Measurements from ENCODE around the gene RIC1. TPM values are rescaled to one million over a fixed set of nuclear protein-coding genes. Genes with fewer than 3 reads are reported as not detected.

The RIC1 gene
- total and polyA plus RNA-seq, 2 of the 8 experiments (the other 6 are each of a cell fraction or from before 2014, with no cell fraction given) = 10.7 to 24.5 TPM

DNA sequence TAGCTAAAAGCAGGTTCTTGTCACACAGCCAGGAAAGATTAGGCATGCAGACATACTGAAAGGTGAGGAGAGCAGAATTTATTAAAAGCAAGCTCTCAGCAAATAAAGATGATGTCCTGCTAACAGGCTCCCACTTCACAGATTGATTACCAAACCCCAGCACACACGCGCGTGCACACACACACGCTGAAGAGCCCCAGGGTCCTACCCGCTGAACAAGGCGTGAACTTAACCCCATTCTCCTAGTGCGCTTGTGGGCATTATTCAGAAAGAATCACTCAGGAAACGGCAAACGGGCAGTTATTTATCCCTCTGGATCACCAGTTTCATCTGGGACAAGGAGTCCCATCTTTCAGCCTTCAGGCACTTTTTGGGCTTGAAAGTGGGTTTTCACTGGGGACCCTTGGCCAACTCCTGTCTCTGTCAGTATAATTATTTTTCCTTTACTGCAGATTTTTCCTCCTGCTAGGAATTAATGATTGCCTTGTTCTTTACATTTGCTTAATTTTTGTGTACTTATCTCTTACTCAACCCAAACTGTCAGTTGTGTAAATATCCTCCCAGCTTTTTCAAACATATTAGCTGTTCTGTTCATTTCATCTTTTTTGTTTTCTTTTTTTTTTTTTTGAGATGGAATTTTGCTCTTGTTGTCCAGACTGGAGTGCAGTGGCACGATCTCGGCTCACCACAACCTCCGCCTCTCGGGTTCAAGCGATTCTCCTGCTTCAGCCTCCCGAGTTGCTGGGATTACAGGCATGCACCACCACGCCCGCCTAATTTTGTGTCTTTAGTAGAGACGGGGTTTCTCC lies 92.6 kb downstream of the RIC1 start:
- Histone ChIP-seq H2AK5ac (ENCODE audit: low read depth, low read length) (no peak overlapping the region), H4K20me1 (replicated peaks in 1 of 2; ENCODE audit: control insufficient read depth in 1 of 2, insufficient read depth in 2 of 2, low read length in 2 of 2) (no peaks in the 10 kb centered on the region), H4K8ac (ENCODE audit: extremely low read depth, insufficient read depth, low read length) (peak overlapping the region; percentile 4; the same call in 1 of the 2 replicates), H3K23me2 (ENCODE audit: low read depth, low read length) (no peaks in the 10 kb centered on the region; the same call in 1 of the 2 replicates), H3K9me3 (ENCODE audit: insufficient read depth in 2 of 2, low read depth in 1 of 2, low read length in 1 of 2) (no peaks in the 10 kb centered on the region), H3K9ac (replicated peaks in 1 of 4; ENCODE audit: extremely low read depth in 1 of 4, low read depth in 3 of 4, low read length in 3 of 4) (no peak overlapping the region), H3K79me2 (ENCODE audit: control insufficient read depth in 1 of 2, insufficient read depth in 2 of 2, low read length in 2 of 2) (no peaks in the 10 kb centered on the region), H4K5ac (ENCODE audit: insufficient read length, low read depth, low read length) (no peak overlapping the region), H3K4me3 (ENCODE audit: extremely low read depth in 1 of 4, insufficient read depth in 2 of 4, low read depth in 3 of 4, low read length in 4 of 4) (no peak overlapping the region), H3K4me2 (ENCODE audit: insufficient read depth in 1 of 2, low read depth in 2 of 2, low read length in 2 of 2) (no peak overlapping the region), H3K14ac (ENCODE audit: insufficient read length) (no peak overlapping the region), H2BK120ac (replicated peaks; ENCODE audit: low read depth, low read length) (no peak overlapping the region), H3K27ac (ENCODE audit: low read depth, low read length) (no peak overlapping the region), H2AFZ (ENCODE audit: low read length) (no peak overlapping the region), H3K4ac (replicated peaks; ENCODE audit: insufficient read length, low read depth, low read length) (no peak overlapping the region), H3K56ac (replicated peaks; ENCODE audit: insufficient read length, low read depth, low read length) (no peak overlapping the region), H4K91ac (replicated peaks; ENCODE audit: insufficient read length, low read length) (no peak overlapping the region), H2BK12ac (ENCODE audit: low read depth, low read length) (no peak overlapping the region), H3K79me1 (ENCODE audit: low read depth, low read length) (no peaks in the 10 kb centered on the region), H3K36me3 (ENCODE audit: control insufficient read depth in 2 of 4, insufficient read depth in 4 of 4, low read length in 3 of 4) (peaks cover 0 to 15% (median 3%) of the 10 kb centered on the region in 4 experiments; a peak in 4 of 8 replicates), H3K18ac (ENCODE audit: extremely low read depth, low read length) (no peak overlapping the region), H3K4me1 (replicated peaks in 1 of 4; ENCODE audit: control insufficient read depth in 3 of 4, insufficient read depth in 4 of 4, low read length in 3 of 4) (no peaks in the 10 kb centered on the region), H3K27me3 (replicated peaks in 1 of 4; ENCODE audit: control insufficient read depth in 3 of 4, extremely low read depth in 1 of 4, insufficient read depth in 3 of 4, low read length in 3 of 4) (no peaks in the 10 kb centered on the region), H3K23ac (ENCODE audit: insufficient read length) (no peak overlapping the region), H2BK20ac (ENCODE audit: low read length) (no peak overlapping the region), H2BK15ac (ENCODE audit: low read length) (no peak overlapping the region), H2BK5ac (ENCODE audit: low read depth, low read length) (no peak overlapping the region)
- no peak for DNase-seq (ENCODE audit: low read depth in 1 of 2, low spot score in 2 of 2)
- WGBS, 2 experiments (ENCODE audit: extremely low coverage in 1 of 2, insufficient coverage in 1 of 2, insufficient read length in 1 of 2, insufficient replicate concordance in 2 of 2, low coverage in 1 of 2, low lambda C conversion rate in 2 of 2, missing lambda C conversion rate in 1 of 2) = 95% methylated on average over 13 of the region's 18 CpGs; no CpG with 5 or more reads in 1 of the 2 experiments
- TF ChIP-seq, protein P1, sequence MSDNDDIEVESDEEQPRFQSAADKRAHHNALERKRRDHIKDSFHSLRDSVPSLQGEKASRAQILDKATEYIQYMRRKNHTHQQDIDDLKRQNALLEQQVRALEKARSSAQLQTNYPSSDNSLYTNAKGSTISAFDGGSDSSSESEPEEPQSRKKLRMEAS (IDR thresholded peaks at IDR 0.05) = no peak
- no peak for TF ChIP-seq SIN3A (conservative IDR thresholded peaks at IDR 0.05 in 1 of 2, IDR thresholded peaks at IDR 0.05 in 1 of 2; ENCODE audit: low read depth in 1 of 2, low read length in 2 of 2)
- no peak for TF ChIP-seq NANOG (IDR thresholded peaks at IDR 0.05; ENCODE audit: insufficient read depth, low read depth, low read length, poor library complexity, severe bottlenecking)
- no peak for TF ChIP-seq RBBP5 (IDR thresholded peaks at IDR 0.05; ENCODE audit: borderline replicate concordance, low read depth, low read length)
- TF ChIP-seq SAP30 (IDR thresholded peaks at IDR 0.05; ENCODE audit: insufficient read depth, insufficient replicate concordance, low read length) = no peak
- TF ChIP-seq RAD21 (IDR thresholded peaks at IDR 0.05 in 1 of 2, conservative IDR thresholded peaks at IDR 0.05 in 1 of 2; ENCODE audit: low read depth in 2 of 2, low read length in 2 of 2) = no peak
- TF ChIP-seq SP1 (IDR thresholded peaks at IDR 0.05; ENCODE audit: low read depth, low read length) = no peak
- ChIA-PET POLR2A (ENCODE audit: partially characterized antibody) (no interaction called here), CTCF (ENCODE audit: partially characterized antibody) (no interaction called here)
- FAIRE-seq = no peak
